ENCODE results near the gene GNAT2.

GRCh38 chr1:109652402-109652801 is 33.0 kb upstream of the GNAT2 start:
- TF ChIP-seq CTCF (IDR thresholded peaks at IDR 0.05), result no peak
- no peak for TF ChIP-seq POLR2AphosphoS5 (IDR thresholded peaks at IDR 0.05)
- no peak for TF ChIP-seq POLR2A (IDR thresholded peaks at IDR 0.05)
